ENCODE data around the gene DST.

GRCh38 chr6:56432194-56432593 lies 210.5 kb downstream of the DST start:
- TF ChIP-seq, protein P1, sequence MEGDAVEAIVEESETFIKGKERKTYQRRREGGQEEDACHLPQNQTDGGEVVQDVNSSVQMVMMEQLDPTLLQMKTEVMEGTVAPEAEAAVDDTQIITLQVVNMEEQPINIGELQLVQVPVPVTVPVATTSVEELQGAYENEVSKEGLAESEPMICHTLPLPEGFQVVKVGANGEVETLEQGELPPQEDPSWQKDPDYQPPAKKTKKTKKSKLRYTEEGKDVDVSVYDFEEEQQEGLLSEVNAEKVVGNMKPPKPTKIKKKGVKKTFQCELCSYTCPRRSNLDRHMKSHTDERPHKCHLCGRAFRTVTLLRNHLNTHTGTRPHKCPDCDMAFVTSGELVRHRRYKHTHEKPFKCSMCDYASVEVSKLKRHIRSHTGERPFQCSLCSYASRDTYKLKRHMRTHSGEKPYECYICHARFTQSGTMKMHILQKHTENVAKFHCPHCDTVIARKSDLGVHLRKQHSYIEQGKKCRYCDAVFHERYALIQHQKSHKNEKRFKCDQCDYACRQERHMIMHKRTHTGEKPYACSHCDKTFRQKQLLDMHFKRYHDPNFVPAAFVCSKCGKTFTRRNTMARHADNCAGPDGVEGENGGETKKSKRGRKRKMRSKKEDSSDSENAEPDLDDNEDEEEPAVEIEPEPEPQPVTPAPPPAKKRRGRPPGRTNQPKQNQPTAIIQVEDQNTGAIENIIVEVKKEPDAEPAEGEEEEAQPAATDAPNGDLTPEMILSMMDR (IDR thresholded peaks at IDR 0.05; ENCODE audit: low read length), result no peak
- TF ChIP-seq EZH2 (IDR thresholded peaks at IDR 0.05; ENCODE audit: borderline replicate concordance, low read length), result no peak
